GM18867 (cell line): ENCODE results near the gene OTOS.

Experiments used
- ATAC-seq: cut with Tn5 transposase; IDR thresholded peaks from one replicate; pipeline ENCODE4 v1.9.1; 2021; ENCODE audit warnings: mild to moderate bottlenecking, moderate library complexity; ENCODE audit not compliant: unreplicated experiment

OTOS gene

DNA sequence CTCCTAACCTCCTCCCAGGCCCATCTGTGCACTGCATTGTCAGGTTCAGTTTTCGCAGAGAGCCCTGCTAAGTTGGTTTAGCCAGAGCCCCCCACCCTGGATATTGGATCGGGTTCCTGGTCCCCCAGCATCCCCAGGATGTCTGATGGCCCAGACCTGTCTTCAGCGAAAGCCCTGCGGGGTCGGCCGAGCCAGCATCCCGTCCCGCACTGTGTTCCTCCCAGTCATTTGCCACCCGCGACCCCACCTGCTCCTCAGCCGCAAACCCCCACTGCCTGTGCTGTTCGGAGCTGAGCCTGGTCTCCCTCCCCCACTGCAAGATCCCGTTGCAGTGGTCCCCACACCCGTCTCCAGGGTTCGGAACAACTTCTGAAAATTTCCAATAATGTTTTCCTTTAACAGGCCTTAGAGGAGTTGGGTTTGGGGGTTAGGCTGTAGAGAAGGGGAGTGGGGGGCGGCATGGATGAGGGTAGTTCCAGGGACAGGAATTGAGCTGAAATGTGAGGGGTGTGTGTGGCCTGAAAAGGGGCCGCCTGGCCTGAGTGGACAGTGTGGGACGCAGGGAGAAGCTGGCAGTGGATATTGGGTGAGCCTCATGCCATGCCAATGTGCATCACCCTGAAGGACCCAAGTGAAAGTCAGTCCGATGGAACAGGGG is 2.7 kb downstream of the OTOS start:
- ATAC-seq = no peak

DNA sequence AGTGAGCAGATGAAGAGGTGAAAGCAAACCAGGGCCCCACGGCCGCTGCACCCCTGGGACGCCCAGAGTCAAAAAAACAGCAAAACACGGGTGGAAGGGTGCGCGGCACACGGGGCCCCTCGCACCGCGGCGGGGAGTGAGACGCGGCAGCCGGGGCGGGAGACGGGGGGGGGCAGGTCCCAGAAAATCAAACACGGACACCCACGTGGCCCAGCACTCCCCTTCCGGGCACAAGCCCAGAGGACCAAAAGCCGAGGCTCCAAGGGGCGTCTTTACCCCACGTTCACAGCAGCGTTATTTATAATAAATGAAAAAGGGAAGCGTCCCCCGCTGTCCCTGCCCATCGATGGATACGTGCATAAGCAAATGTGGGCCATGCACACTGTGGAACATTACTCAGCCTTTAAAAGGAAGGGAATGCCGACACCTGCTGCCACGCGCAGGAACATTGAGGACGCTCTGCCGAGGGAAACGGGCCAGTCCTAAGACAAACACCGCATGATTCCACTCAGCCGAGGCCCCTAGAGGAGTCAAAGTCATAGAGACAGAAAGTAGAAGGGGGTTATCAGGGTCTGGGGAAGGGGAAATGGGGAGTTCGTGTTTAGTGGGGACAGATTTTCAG is 3.7 kb downstream of the OTOS start:
- peak; percentile 6 for ATAC-seq

DNA sequence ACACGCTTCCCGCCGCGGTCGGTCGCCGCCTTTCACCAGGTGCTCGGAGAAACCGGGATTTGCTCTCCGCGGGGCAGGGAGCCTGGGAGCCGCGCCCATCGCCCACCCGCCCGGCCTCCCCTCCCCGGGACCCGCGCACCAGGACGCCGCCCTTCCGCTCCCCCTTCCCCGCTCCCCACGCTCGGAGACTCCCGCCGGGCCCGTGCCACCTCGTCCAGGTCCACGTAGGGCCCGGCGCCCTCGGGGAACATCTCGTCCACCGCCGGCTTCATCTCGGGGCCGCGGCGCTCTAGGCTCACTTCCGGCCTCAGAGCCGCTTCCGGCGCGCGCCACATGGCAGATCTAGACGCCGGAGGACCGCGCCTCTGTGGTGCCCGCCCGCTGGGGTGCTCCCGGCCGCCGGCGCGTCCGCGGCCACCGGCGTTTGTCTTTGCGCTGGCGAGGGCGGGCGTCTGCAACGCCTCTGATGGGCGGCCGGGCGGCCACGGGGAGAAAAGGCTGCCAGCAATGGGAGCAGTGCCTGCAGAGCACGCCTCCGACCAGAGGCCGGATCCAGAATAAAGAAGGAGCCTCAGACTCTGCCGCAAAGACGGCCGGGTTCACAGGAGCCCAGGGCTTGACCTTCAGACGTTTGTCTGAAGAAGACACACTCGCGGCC is 4.3 kb downstream of the OTOS start, which contains the start of gene COPS9:
Gene COPS9, minus strand, starts transcription at position 293 of the 658 bp plus-strand sequence. Its CDS starts 21 bp downstream, at position 272.
- peak; percentile 97 for ATAC-seq

DNA sequence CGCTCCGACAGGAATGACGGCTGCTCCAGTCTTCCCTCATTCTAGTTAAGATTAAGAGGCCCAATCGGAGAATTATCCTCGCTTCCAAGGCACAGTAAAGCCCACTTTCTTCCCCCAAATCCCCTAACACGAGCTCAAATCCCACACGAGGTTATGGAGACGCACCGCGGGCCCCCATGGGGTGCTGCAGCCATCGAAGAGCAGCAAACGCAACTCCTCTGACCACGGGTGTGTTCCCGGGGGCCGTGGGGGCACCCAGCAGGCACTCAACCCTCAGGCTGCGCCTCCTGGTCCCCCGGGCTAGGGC is 4.8 kb downstream of the OTOS start:
- ATAC-seq = peak; percentile 23

DNA sequence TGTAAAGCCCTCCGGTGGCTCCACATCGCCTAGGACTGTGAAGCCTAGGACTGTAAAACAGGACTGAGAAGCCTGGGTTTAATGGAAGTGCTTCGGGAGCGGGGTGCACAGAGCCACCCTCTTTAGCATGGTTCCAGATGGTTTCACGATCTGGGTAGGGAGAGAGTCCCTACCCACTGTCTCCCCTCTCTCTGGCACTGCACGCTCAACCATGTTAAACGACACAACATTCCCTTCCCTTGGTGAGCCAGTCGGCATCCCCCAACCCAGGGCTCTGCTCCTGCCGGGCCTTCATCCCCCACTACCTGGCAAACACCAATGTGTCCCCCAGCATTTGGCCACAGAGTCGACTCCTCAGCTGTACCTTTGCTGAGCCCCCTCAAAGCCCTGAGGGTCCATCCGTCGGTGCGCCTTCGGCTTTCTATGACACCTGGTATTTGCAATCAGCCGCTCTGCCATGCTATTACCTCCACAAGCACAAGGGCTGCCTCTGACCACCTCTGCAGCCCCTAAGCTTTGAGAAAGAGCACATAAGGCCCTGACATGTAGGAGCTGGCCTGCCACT is 5.4 kb downstream of the OTOS start:
- no peak for ATAC-seq

DNA sequence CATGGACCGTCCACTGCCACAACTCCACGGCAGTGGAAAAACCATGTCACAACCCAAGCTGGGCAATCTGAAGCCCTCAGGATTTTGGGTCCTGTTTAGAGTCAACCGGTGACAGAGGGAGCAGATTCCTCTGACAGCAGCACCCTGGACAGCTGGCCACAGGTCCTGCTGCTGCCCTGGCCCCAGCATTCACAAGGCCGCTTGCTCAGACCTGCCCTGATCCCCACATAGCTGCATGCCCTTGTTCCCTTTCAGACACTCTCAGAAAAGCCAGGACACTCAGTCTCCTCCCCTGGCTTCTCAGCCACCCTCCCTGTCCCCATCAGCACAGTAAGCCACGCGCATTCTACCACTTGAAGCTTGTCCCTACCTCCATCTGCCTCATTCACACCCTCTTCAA is 6.0 kb downstream of the OTOS start:
- no peak for ATAC-seq

DNA sequence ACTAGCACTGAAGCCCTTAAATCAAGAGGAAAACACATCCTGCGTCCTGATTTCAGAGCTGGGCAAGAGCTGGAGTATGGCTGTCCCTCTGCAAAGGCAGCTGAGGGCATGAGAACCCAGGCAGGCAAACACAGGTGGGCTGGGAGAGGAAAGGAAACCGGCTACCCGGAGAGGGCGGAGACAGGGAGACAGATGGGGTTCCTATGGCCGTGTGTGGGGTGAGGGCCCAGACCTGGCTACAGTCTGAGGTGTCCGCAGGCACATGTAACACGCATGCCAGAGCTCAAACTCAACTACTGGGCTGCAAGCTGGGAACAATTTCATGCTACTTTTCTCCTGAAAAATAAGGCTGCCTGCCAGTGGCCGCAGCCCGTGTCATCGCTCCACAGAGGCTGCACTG is 7.1 kb downstream of the OTOS start:
- no peak for ATAC-seq

- no peak for ATAC-seq
These were observed 7.8 kb downstream of the OTOS start for GRCh38 chr2:240132651-240132980.

DNA sequence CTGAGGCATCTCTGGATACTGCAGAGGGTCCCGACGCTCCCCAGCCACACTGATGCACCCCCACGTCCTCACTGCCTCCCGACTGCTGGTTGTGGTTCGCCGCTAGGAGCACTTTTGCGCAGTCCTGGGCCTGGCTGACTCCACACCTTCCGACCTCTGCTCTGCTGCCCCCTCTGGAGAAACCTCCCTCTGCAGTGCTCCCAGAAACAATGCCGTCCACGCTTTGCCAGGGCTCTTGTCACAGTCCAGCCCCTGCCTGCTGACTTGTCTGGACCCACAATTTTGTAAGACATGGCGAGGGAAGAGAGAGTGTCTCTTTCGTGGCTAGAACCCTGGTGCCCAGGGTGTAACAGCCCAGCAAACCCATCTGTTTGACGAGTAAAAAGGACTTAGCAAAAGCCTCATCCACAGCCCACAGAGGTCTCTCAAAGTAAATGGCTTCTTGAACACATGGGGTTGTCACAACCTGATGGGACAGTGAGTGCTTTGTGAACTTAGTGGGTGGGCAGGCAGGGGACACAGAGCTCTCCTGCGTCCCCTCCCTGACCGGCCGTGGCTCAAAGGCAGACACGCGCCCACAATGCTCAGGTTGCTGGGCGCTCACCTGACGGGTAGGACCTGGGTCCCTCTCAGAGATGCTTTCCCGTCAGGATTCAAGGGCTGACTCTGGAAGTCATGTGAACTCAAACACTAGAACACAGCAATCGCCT is 8.4 kb downstream of the OTOS start:
- ATAC-seq = no peak

GRCh38 chr2:240131296-240131695 is 9.2 kb downstream of the OTOS start:
- no peak for ATAC-seq

DNA sequence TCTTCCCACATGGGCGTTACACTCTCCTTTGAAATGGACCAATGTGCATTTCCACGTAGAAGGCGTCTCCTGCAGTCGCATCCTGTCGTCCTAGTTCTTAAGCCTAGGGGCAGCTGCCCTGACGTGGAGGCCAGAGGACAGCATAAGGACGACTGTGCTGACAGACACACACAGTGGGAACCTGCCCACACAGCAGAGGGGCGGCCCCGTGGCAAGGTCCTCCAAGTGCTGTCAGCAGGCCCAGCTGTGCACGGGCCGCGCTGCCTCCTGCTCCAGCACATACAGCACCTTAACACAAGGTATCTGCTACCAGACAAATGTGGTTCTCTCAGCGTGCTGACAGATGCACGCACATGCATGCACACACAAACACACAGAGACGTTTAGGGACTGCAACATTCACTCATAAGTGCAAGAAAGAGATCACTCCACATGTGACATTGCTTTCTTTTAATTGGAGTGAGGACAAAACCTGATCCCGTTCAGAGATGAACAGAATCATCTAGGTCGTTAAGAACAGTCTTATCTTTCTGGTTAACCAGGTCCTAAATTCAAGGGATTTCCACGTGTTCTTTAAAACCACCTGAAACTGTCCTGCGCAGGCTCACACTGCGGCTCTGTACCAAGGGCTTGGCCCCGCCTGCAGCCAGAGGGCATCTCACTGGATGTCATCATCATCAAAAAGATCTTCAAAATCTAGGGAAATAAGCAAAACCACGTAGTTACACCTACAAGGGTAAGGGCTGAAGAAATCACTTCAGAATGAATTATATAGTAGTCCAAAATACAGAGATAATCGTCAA is 9.9 kb downstream of the OTOS start:
- no peak for ATAC-seq

GRCh38 chr2:240129731-240130392 is 10.6 kb downstream of the OTOS start:
- ATAC-seq = no peak

DNA sequence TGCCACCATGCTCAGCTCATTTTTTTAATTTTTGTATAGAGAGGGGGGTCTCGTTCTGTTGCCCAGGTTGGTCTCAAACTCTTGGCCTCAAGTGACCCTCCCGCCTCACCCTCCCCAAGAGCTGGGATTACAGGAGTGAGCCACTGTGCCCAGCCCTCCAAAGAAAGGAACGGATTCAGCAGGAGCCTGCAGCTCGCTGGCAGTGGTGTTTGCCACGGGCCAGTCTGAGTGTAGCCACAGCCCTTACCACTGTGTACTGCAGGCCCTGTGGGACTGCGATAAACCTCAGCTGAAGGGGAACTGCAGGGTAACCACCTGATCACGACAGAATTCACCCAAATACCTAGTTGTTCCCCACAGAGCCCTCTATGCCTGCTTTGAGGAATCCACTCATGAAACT is 11.1 kb downstream of the OTOS start:
- no peak for ATAC-seq

- no peak for ATAC-seq
These were observed 11.8 kb downstream of the OTOS start for GRCh38 chr2:240128608-240129145.

DNA sequence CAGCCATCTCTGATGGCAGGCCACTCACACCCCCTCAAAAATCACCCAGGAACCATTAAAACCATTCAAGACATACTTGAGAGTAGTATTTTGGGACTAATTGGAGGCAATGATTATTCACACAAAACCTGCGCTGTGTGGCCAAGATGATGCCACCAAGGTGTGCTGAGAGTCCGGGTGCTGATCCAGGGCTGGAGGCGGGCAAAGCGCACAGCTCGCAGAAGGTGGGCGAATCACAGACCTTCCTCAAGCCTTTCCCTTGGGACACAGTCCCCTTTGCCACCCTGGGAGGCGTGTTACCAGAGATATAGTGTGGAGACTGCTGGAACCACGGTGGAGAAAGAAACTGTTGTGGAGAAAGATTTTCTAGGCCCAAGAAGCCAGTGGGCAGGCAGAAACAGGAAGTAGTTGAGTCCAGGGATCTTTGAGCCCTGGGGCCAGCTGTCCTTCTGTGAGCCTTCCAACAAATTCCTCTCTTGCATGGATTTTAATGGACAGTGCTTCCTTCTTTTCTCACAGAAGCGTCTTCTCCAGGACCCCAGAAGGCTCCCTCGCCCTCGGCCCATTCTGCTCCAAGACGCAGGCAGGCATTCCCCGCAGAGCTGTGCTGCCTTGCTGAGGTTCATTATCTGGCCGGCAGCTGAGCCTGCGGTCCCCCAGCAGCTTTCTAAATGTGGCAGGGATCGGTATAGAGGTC is 12.4 kb downstream of the OTOS start:
- no peak for ATAC-seq

DNA sequence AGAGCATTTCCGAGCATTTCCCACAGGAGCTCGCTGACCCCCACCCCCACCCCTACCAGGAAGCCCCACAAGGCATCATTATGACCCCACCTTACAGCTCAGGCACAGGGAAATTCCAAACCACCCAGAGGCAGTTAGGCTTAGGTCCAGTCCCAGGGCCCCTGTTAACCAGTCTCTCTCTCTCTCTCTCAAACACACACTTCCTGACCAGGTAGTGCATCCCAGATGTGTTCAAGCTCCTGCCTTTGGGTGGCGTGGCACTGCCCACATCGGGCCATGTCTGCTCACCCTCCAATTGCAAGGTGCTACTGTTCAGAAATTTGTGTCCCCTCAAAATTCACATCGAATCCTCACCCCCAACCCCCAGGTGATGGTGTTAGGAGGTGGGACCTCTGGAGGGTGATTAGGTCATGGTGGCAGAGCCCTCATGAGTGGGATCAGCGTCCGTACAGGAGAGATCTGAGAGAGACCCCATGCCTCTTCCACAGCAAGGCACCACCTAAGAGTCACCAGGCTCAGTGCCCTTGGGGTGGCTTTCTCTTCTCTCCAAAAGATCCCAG is 13.2 kb downstream of the OTOS start:
- no peak for ATAC-seq

- no peak for ATAC-seq
These were observed 13.7 kb downstream of the OTOS start for GRCh38 chr2:240126731-240127130.

DNA sequence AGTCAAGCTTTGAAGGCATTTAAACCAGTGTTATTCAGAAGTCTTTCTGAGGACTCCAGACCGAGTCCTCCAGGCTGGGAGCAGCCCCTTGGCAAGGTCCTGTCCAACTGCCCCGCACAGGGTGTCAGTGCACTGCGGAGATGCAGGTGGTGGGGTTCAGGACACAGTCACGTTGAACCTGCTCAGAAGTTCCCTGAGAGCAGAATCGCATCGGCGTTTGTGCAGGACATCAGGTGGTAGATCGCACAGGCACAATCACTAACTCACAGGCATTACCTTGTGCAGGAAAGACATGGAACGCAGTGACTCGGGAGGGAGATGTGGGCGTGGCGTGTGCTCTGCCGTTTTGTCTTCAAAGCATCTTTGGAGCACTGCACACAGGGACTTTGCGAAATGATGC is 14.7 kb downstream of the OTOS start:
- no peak for ATAC-seq

DNA sequence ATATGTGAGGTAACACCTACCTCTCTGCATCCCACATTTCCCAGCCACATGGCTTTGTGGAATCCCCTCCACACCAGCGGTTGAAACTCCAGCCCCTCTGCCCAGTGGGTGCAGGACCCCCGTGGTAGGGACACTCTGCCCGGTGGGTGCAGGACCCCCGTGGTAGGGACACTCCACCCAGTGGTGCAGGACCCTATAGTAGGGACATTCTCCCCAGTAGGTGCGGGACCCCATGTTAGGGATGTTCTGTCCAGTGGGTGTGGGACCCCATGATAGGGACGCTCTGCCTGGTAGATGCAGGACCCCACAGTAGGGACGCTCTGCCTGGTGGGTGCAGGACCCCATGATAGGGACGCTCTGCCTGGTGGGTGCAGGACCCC is 15.8 kb downstream of the OTOS start:
- ATAC-seq = no peak
